Thoracic aorta (tissue), 2 donors: Measurements from ENCODE around the gene MT3. TPM values are rescaled to one million over a fixed set of nuclear protein-coding genes. Genes with fewer than 3 reads are reported as not detected.
A peak's percentile ranks its signal among the peaks of the same experiment; 100 is the strongest.

Experiments
- ATAC-seq: fragments of 150-250 bp; one replicate; pipeline ENCODE4 v1.8.0; 2017; ENCODE audit warnings: low read depth; ENCODE audit not compliant: insufficient number of reproducible peaks, low FRiP score
- DNase-seq: peaks from one replicate; pipeline ENCODE4 v3.0.0-alpha.2; 2020; ENCODE audit warnings: low spot score
- H3K27ac ChIP-seq, 2 donors: fragments of 200-600 bp; sonication (generic); 1 replicate in 1 of 2; 2 replicates in 1 of 2; pipeline ENCODE4 v1.5.1; 2016; ENCODE audit warnings: mild to moderate bottlenecking in 2 of 2, moderate library complexity in 2 of 2
- H3K27me3 ChIP-seq: fragments of 200-600 bp; sonication (generic); replicated peaks from 2 replicates; pipeline ENCODE4 v1.6.0; 2016; ENCODE audit warnings: mild to moderate bottlenecking; ENCODE audit not compliant: insufficient read depth
- H3K36me3 ChIP-seq: fragments of 200-600 bp; sonication (generic); one replicate; pipeline ENCODE4 v1.5.1; 2016
- H3K4me1 ChIP-seq, 2 donors: fragments of 200-600 bp; sonication (generic); 1 replicate in 1 of 2; 2 replicates in 1 of 2; pipeline versions ENCODE4 v1.5.1 to v1.6.0; 2016; ENCODE audit warnings: low read depth in 2 of 2, mild to moderate bottlenecking in 1 of 2; ENCODE audit not compliant: control insufficient read depth in 1 of 2
- H3K4me3 ChIP-seq: fragments of 200-600 bp; sonication (generic); 2 replicates; pipeline ENCODE4 v1.5.1; 2016; ENCODE audit warnings: mild to moderate bottlenecking
- H3K9me3 ChIP-seq: fragments of 200-600 bp; sonication (generic); 2 replicates; pipeline ENCODE4 v1.5.1; 2016
- total RNA-seq, 2 donors: library from RNA; depleted of rRNA; stranded (reverse); fragments of >200 nt; gene quantifications; one replicate each; pipeline versions ENCODE4 v1.1.0 to v1.2.3, GENCODE V29; 2016
- TF ChIP-seq, protein P1 (sequence below): fragments of 200-600 bp; sonication (generic); IDR thresholded peaks from one replicate; pipeline ENCODE4 v1.5.1; 2019; ENCODE audit warnings: antibody characterized with exemption

Gene MT3
- total RNA-seq, 2 donors from 2014 or later, result not detected

DNA sequence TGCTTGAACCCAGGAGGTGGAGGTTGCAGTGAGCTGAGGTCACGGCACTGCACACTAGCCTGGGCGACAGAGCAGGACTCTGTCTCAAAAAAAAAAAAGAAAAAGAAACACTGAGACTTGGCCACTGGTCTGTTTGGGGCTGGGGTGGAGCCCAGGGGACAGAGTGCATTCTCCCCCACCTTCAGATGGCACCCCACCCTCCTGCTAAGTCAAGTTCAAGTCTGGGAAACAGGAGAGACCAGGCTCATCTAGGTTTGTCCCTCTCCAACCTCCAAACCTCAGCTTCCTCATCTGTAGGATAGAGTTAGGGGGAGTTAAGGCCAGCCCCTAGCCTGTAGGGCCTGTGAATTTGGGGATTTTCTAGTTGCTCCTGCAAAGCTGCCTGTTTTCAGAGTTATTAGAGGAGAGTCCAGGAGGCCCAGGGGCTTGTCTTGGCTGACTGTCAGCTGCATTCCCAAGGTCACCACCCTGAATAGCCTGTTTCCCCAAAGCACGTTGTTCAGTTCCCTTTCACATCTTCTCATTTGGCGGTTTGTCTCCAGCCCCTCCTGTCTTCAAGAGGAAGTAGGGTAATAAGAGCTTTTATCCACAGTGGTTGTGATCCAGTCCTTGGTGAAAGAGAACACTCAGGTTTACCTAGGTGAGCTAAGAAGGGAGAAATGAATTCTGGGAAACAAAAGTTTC lies 2.2 kb downstream of the MT3 start:
- Histone ChIP-seq H3K4me3 (no peak overlapping the region), H3K27me3 (peaks cover 11% of the 10 kb centered on the region), H3K36me3 (no peaks in the 10 kb centered on the region), H3K27ac (no peak overlapping the region), H3K4me1 (peaks cover 7 to 11% of the 10 kb centered on the region in 2 donors), H3K9me3 (no peaks in the 10 kb centered on the region)
- TF ChIP-seq, protein P1, sequence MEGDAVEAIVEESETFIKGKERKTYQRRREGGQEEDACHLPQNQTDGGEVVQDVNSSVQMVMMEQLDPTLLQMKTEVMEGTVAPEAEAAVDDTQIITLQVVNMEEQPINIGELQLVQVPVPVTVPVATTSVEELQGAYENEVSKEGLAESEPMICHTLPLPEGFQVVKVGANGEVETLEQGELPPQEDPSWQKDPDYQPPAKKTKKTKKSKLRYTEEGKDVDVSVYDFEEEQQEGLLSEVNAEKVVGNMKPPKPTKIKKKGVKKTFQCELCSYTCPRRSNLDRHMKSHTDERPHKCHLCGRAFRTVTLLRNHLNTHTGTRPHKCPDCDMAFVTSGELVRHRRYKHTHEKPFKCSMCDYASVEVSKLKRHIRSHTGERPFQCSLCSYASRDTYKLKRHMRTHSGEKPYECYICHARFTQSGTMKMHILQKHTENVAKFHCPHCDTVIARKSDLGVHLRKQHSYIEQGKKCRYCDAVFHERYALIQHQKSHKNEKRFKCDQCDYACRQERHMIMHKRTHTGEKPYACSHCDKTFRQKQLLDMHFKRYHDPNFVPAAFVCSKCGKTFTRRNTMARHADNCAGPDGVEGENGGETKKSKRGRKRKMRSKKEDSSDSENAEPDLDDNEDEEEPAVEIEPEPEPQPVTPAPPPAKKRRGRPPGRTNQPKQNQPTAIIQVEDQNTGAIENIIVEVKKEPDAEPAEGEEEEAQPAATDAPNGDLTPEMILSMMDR, result no peak
- no peak for DNase-seq
- no peak for ATAC-seq

DNA sequence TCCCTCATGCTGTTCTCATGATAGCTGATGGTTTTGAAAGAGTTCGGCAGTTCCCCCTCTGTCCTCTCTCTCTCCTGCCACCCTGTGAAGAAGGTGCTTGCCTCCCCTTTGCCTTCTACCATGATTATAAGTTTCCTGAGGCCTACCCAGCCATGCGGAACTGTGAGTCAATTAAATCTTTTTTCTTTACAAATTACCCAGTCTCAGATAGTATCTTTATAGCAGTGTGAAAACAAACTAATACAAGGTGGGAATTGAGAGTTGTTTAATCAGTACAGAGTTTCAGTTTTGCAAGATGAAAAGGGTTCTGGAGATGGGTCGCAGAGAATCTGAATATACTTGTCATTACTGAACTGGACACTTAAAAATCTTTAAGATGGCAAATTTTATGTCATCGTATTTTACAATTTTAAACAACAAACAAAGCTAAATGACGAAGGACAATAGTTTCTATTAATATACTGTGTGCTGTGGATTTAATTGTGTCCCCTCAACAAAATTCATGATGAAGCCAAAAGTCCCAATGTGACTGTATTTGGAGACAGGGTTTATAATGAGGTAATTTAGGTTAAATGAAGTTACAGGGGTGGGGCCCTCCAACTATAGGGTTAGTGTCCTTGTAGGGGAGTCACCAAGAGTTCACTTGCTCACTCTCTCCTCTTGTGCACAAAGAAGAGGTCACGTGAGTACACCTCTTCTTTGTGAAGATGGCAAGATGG lies 4.4 kb downstream of the MT3 start:
- Histone ChIP-seq H3K27me3 (peaks cover 4% of the 10 kb centered on the region), H3K4me3 (no peak overlapping the region), H3K9me3 (no peaks in the 10 kb centered on the region), H3K27ac (no peak overlapping the region), H3K36me3 (no peaks in the 10 kb centered on the region), H3K4me1 (peaks cover 7 to 11% of the 10 kb centered on the region in 2 donors)
- DNase-seq (no peak), ATAC-seq (no peak)
- TF ChIP-seq, protein P1, result no peak

DNA sequence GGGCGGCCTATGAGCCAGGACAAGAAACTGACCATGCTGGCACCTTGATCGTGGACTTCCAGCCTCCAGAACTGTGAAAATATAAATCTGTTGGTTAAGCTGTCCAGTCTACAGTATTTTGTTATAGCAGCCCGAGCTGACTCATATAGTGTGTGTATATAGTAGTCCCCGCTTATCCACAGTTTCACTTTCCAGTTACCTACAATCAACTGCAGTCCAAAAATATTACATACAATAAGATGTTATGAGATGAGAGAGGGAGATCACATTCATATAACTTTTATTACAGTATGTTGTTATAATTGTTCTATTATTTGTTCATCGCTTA lies 4.9 kb downstream of the MT3 start:
- Histone ChIP-seq H3K4me1 (peaks cover 3 to 7% of the 10 kb centered on the region in 2 donors), H3K27me3 (no peaks in the 10 kb centered on the region), H3K9me3 (no peaks in the 10 kb centered on the region), H3K4me3 (no peak overlapping the region), H3K27ac (no peak overlapping the region), H3K36me3 (no peaks in the 10 kb centered on the region)
- TF ChIP-seq, protein P1, result no peak
- DNase-seq (no peak), ATAC-seq (no peak)

DNA sequence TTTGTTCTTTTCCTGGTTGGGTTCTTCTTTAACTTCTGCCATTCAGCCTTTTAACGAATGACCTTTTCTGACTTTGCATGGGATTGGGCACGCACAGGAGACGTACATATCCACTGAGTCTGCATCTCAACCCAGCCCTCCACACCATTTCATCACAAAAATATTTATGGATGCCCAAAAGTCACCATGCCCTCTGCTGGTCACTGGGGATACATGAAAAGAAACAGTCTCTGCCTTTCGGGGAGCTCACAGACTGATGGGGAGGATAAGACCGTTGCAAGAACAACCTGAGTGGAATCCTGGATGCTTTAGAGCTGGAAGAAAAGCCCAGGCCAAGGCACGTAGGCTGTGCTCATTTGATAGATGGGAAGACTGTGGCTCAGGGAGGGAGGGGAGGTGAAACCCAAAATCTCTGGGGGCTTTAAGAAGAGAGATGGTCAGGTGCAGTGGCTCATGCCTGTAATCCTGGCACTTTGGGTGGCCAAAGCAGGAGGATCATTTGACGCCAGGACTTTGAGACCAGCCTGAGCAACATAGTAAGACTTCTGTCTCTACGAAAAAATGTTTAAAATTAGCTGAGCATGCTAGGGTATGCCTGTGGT lies 11.2 kb downstream of the MT3 start:
- ATAC-seq, result no peak
- no peak for DNase-seq
- Histone ChIP-seq H3K27me3 (no peaks in the 10 kb centered on the region), H3K4me3 (no peak overlapping the region), H3K9me3 (no peaks in the 10 kb centered on the region), H3K36me3 (no peaks in the 10 kb centered on the region), H3K27ac (no peak overlapping the region), H3K4me1 (no peaks in the 10 kb centered on the region)
- TF ChIP-seq, protein P1, result peak; percentile 59

DNA sequence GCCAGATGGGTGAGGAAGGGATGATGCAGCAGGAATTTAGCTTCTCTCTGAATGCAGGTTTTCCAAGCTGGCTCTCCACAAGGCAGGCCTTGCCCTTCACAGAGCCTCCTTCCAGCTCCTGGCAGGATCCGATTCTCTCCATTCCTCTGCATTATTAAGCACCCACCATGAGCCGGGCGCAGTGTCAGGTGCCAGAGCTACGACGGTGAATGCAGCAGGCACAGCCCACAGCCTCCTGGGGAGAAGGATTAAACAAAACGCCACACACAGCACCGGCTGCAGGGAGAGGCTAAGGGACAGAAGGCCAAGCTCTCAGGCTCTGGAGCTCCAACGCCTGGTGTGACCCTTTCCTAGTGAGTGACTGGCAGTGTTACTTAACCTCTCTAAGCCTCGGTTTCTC lies 12.0 kb downstream of the MT3 start:
- no peak overlapping the region for H3K27ac ChIP-seq
- DNase-seq (no peak), ATAC-seq (no peak)

More for the DNA sequence above, 12.0 kb downstream of the MT3 start:
- H3K4me1 ChIP-seq, result peaks cover 0 to 3% of the 10 kb centered on the region in 2 donors
- H3K9me3 ChIP-seq, result no peaks in the 10 kb centered on the region
- H3K4me3 ChIP-seq, result no peak overlapping the region
- H3K27me3 ChIP-seq, result no peaks in the 10 kb centered on the region
- H3K36me3 ChIP-seq, result no peaks in the 10 kb centered on the region
- TF ChIP-seq, protein P1, result no peak
